ENCODE results near the gene PCDHA1. TPM values are rescaled to one million over a fixed set of nuclear protein-coding genes. Genes with fewer than 3 reads are reported as not detected.
"Not testable (repeated sequence)": the region's sequence is repeated elsewhere in the genome, so short reads cannot be mapped to it uniquely, and the experiment has no call there.

PCDHA1 gene
- total RNA-seq, 1 donor from 2014 or later, result not detected

GRCh38 chr5:140870221-140871201 is 84.6 kb downstream of the PCDHA1 start:
- H3K4me3 Mint-ChIP-seq (ENCODE audit: unreplicated experiment), result no peak overlapping the region

DNA sequence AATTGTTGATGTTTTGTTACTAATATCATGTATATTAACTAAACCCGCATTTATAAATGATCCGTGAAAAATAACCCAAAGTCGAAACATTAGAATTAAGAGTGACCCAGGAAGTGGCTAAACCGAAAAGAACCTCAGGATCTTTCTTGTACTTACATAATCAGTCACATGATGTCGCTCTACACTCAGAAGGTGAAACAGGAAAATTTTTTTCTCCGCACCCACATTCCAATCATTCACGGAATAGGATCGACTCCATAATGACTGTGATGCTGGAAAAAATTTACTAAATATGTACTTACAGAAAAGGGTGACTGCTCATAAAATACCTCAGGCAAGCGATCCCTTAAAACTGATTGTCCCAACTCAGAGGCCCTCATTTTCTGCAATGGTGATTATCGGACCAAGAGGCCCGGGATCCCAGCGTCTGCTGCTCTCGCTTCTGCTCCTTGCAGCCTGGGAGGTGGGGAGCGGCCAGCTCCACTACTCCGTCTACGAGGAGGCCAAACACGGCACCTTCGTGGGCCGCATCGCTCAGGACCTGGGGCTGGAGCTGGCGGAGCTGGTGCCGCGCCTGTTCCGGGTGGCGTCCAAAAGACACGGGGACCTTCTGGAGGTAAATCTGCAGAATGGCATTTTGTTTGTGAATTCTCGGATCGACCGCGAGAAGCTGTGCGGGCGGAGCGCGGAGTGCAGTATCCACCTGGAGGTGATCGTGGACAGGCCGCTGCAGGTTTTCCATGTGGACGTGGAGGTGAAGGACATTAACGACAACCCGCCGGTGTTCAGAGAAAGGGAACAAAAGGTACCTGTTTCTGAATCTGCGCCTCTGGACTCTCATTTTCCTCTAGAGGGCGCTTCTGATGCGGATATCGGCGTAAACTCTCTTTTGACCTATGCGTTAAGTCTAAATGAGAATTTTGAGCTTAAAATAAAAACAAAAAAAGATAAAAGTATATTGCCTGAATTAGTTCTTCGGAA is 89.4 kb downstream of the PCDHA1 start, which contains the start of gene PCDHA12:
Gene PCDHA12 (plus strand): TSS at position 224 of the 981 bp plus-strand sequence. CDS start 165 bp downstream, at position 389.
- Mint-ChIP-seq H3K27ac (ENCODE audit: unreplicated experiment) (peak within 1 kb of the TSS; percentile 91), H3K4me3 (ENCODE audit: unreplicated experiment) (peak within 1 kb of the TSS; percentile 90), H3K4me1 (ENCODE audit: low read depth) (peaks cover 32% of the 10 kb centered on the region), H3K36me3 (ENCODE audit: low read depth) (peaks cover 13% of the 10 kb centered on the region), H3K9me3 (ENCODE audit: low read depth) (peaks cover 5% of the 10 kb centered on the region), H3K27me3 (ENCODE audit: low read depth) (no peaks in the 10 kb centered on the region)
- no peak for DNase-seq (ENCODE audit: low spot score)
- TF ChIP-seq CTCF (IDR thresholded peaks at IDR 0.05), result peak; percentile 76

More at GRCh38 chr5:140870221-140871201, 84.6 kb downstream of the PCDHA1 start:
- DNase-seq (ENCODE audit: low spot score), result peak; percentile 90
- H3K36me3 Mint-ChIP-seq (ENCODE audit: low read depth), result peaks cover 4% of the 10 kb centered on the region
- no peaks in the 10 kb centered on the region for H3K27me3 Mint-ChIP-seq (ENCODE audit: low read depth)
- H3K27ac Mint-ChIP-seq (ENCODE audit: unreplicated experiment), result no peak overlapping the region
- H3K9me3 Mint-ChIP-seq (ENCODE audit: low read depth), result no peaks in the 10 kb centered on the region
- no peak for TF ChIP-seq CTCF (IDR thresholded peaks at IDR 0.05)
- H3K4me1 Mint-ChIP-seq (ENCODE audit: low read depth), result peaks cover 20% of the 10 kb centered on the region

DNA sequence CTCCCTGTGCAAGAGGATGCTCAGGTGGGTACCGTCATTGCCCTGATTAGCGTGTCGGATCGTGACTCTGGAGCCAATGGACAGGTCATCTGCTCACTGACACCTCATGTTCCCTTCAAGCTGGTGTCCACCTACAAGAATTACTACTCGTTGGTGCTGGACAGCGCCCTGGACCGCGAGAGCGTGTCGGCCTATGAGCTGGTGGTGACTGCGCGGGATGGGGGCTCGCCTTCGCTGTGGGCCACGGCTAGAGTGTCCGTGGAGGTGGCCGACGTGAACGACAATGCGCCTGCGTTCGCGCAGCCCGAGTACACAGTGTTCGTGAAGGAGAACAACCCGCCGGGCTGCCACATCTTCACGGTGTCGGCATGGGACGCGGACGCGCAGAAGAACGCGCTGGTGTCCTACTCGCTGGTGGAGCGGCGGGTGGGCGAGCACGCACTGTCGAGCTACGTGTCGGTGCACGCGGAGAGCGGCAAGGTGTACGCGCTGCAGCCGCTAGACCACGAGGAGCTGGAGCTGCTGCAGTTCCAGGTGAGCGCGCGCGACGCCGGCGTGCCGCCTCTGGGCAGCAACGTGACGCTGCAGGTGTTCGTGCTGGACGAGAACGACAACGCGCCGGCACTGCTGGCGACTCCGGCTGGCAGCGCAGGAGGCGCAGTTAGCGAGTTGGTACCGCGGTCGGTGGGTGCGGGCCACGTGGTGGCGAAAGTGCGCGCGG is 90.8 kb downstream of the PCDHA1 start:
- Mint-ChIP-seq H3K36me3 (ENCODE audit: low read depth) (peaks cover 22% of the 10 kb centered on the region), H3K9me3 (ENCODE audit: low read depth) (peaks cover 12% of the 10 kb centered on the region), H3K27ac (ENCODE audit: unreplicated experiment) (peak overlapping the region; percentile 5), H3K4me1 (ENCODE audit: low read depth) (peaks cover 31% of the 10 kb centered on the region)
- not testable (repeated sequence) for H3K4me3 Mint-ChIP-seq (ENCODE audit: unreplicated experiment); DNase-seq (ENCODE audit: low spot score); H3K27me3 Mint-ChIP-seq (ENCODE audit: low read depth)

DNA sequence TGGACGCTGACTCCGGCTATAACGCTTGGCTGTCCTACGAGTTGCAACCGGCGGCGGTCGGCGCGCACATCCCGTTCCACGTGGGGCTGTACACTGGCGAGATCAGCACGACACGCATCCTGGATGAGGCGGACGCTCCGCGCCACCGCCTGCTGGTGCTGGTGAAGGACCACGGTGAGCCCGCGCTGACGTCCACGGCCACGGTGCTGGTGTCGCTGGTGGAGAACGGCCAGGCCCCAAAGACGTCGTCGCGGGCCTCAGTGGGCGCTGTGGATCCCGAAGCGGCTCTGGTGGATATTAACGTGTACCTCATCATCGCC is 91.3 kb downstream of the PCDHA1 start:
- no peak for TF ChIP-seq CTCF (IDR thresholded peaks at IDR 0.05)
- peaks cover 25% of the 10 kb centered on the region for H3K36me3 Mint-ChIP-seq (ENCODE audit: low read depth)
- no peaks in the 10 kb centered on the region for H3K27me3 Mint-ChIP-seq (ENCODE audit: low read depth)
- DNase-seq (ENCODE audit: low spot score), result peak; percentile 87
- H3K9me3 Mint-ChIP-seq (ENCODE audit: low read depth), result peaks cover 13% of the 10 kb centered on the region
- no peak overlapping the region for H3K4me3 Mint-ChIP-seq (ENCODE audit: unreplicated experiment)
- no peak overlapping the region for H3K27ac Mint-ChIP-seq (ENCODE audit: unreplicated experiment)
- H3K4me1 Mint-ChIP-seq (ENCODE audit: low read depth), result peaks cover 28% of the 10 kb centered on the region

- peaks cover 13% of the 10 kb centered on the region for H3K9me3 Mint-ChIP-seq (ENCODE audit: low read depth)
- peaks cover 9% of the 10 kb centered on the region for H3K4me1 Mint-ChIP-seq (ENCODE audit: low read depth)
- H3K27me3 Mint-ChIP-seq (ENCODE audit: low read depth), result no peaks in the 10 kb centered on the region
- H3K27ac Mint-ChIP-seq (ENCODE audit: unreplicated experiment), result no peak within 1 kb of the TSS
- peaks cover 25% of the 10 kb centered on the region for H3K36me3 Mint-ChIP-seq (ENCODE audit: low read depth)
- TF ChIP-seq CTCF (IDR thresholded peaks at IDR 0.05), result no peak
- no peak for DNase-seq (ENCODE audit: low spot score)
- H3K4me3 Mint-ChIP-seq (ENCODE audit: unreplicated experiment), result no peak within 1 kb of the TSS
These were observed 96.1 kb downstream of the PCDHA1 start, which contains the start of gene PCDHA13 for GRCh38 chr5:140881889-140882590. Gene PCDHA13, plus strand, starts transcription at chr5:140882124. Its CDS starts 145 bp downstream, at chr5:140882269.
